Motor neuron (in vitro differentiated cells): ENCODE data around the gene MRPL16. TPM values are rescaled to one million over a fixed set of nuclear protein-coding genes. Genes with fewer than 3 reads are reported as not detected.
"Not testable (repeated sequence)": the region's sequence is repeated elsewhere in the genome, so short reads cannot be mapped to it uniquely, and the experiment has no call there.

Experiments
- ATAC-seq, 8 experiments: fragments of 200-7000 bp; cut with Tn5 transposase; replicated peaks in 6 of 8; 2 replicates each; pipeline ENCODE4 v1.8.0; 2021; ENCODE audit warnings: mild to moderate bottlenecking in 8 of 8, moderate library complexity in 8 of 8
- H3K27ac ChIP-seq, 2 donors: fragments of 250-450 bp; sonication (Bioruptor Pico); 2 replicates each; pipeline ENCODE4 v1.9.0; 2021; ENCODE audit warnings: antibody characterized with exemption in 2 of 2, mild to moderate bottlenecking in 2 of 2, moderate library complexity in 1 of 2
- H3K4me1 ChIP-seq, 2 donors: fragments of 250-450 bp; sonication (Bioruptor Pico); replicated peaks in 1 of 2; 2 replicates each; pipeline ENCODE4 v1.6.1; 2021; ENCODE audit warnings: antibody characterized with exemption in 2 of 2, mild to moderate bottlenecking in 2 of 2, moderate library complexity in 1 of 2
- H3K4me3 ChIP-seq, 5 donors: fragments of 250-450 bp; sonication (Bioruptor Pico); 2 replicates each; pipeline ENCODE4 v1.9.0; 2021; ENCODE audit warnings: antibody characterized with exemption in 5 of 5, mild to moderate bottlenecking in 5 of 5, moderate library complexity in 4 of 5
- WGBS, 10 experiments: fragments of 450-650 bp; shearing (Covaris generic); methylation state at CpG; one replicate each; pipeline ENCODE4 v1.0.0; 2022; 5-methylcytosine and 5-hydroxymethylcytosine counted together
- in situ Hi-C, 9 experiments: fragments of 400-800 bp; cut with MboI; loops; one replicate each; pipeline ENCODE4 v1.15.0; 2021; ENCODE audit warnings: low sequenced_read_pairs in 9 of 9, low pct_unique_long_range_greater_than_20kb in 2 of 9; ENCODE audit not compliant: unreplicated experiment in 9 of 9
- total RNA-seq, 8 experiments: library from RNA; unstranded; fragments of 300-600 nt; gene quantifications; 2 replicates each; pipeline versions ENCODE4 v1.2.3 to v1.2.4, GENCODE V29; 2022

MRPL16 gene
- total RNA-seq, 8 experiments from 2014 or later, result 16.5 to 70.2 (median 29.9) TPM

GRCh38 chr11:59839615-59840014 lies 29.0 kb upstream of the MRPL16 start:
- no peak for ATAC-seq
- in situ Hi-C loops, result no loop called here
- H3K4me1 ChIP-seq, result no peaks in the 10 kb centered on the region
- no peak overlapping the region for H3K4me3 ChIP-seq
- H3K27ac ChIP-seq, result no peak overlapping the region

- H3K4me1 ChIP-seq, result no peaks in the 10 kb centered on the region
- no peak overlapping the region for H3K4me3 ChIP-seq
- in situ Hi-C loops, result no loop called here
- WGBS, 10 experiments, result 37 to 92% (median 92%) methylated on average over 2 of the region's 2 CpGs; no CpG with 5 or more reads in 7 of the 10 experiments
- H3K27ac ChIP-seq, result no peak overlapping the region
- no peak for ATAC-seq
Observed at GRCh38 chr11:59833602-59834001, 23.0 kb upstream of the MRPL16 start.

GRCh38 chr11:59829358-59829757 lies 18.8 kb upstream of the MRPL16 start:
- no peak for ATAC-seq
- 0 to 93% (median 74%) methylated on average over 2 to 3 of the region's 3 CpGs; no CpG with 5 or more reads in 1 of the 10 experiments for WGBS, 10 experiments
- Histone ChIP-seq H3K4me1 (no peaks in the 10 kb centered on the region), H3K27ac (no peak overlapping the region), H3K4me3 (no peak overlapping the region)
- in situ Hi-C loops, result loop anchor here in 1 of 9 experiments (10.0 kb wide), 1 partner anchor 305 kb away; no protein-coding TSS in a partner anchor

- H3K4me3 ChIP-seq, result no peak overlapping the region
- WGBS, 10 experiments, result 0 to 53% (median 14%) methylated on average over 2 to 9 of the region's 9 CpGs; no CpG with 5 or more reads in 1 of the 10 experiments
- H3K4me1 ChIP-seq, result no peaks in the 10 kb centered on the region
- ATAC-seq, result peak in 7 of 8 experiments; percentile 40 to 95 (median 78)
- H3K27ac ChIP-seq, result no peak overlapping the region
- in situ Hi-C loops, result loop anchor here in 4 of 9 experiments (5.0 to 25.0 kb wide), 5 partner anchors 89 to 314 kb away; no protein-coding TSS in a partner anchor
Observed at GRCh38 chr11:59822989-59823566, 12.5 kb upstream of the MRPL16 start.

GRCh38 chr11:59818572-59818971 lies 8.0 kb upstream of the MRPL16 start:
- ATAC-seq, result no peak
- in situ Hi-C loops, result loop anchor here in 3 of 9 experiments (25.0 kb wide), 3 partner anchors 94 to 319 kb away; no protein-coding TSS in a partner anchor
- no peaks in the 10 kb centered on the region for H3K4me1 ChIP-seq
- H3K27ac ChIP-seq, result no peak overlapping the region
- no peak overlapping the region for H3K4me3 ChIP-seq
- 31 to 87% (median 76%) methylated on average over 1 to 4 of the region's 4 CpGs; no CpG with 5 or more reads in 1 of the 10 experiments for WGBS, 10 experiments

- not testable (repeated sequence) for H3K4me3 ChIP-seq, H3K27ac ChIP-seq, ATAC-seq, H3K4me1 ChIP-seq
- WGBS, 10 experiments, result 0 to 100% (median 76%) methylated on average over 1 of the region's 1 CpG; no CpG with 5 or more reads in 2 of the 10 experiments
- in situ Hi-C loops, result loop anchor here in 3 of 9 experiments (25.0 kb wide), 3 partner anchors 96 to 321 kb away; no protein-coding TSS in a partner anchor
Observed at GRCh38 chr11:59816434-59816833, 5.9 kb upstream of the MRPL16 start.

GRCh38 chr11:59815754-59816153 lies 5.2 kb upstream of the MRPL16 start:
- peaks cover 0 to 5% of the 10 kb centered on the region in 2 donors for H3K4me1 ChIP-seq
- H3K4me3 ChIP-seq, result no peak overlapping the region
- in situ Hi-C loops, result loop anchor here in 3 of 9 experiments (25.0 kb wide), 3 partner anchors 97 to 322 kb away; no protein-coding TSS in a partner anchor
- no peak for ATAC-seq
- H3K27ac ChIP-seq, result no peak overlapping the region
- whole genome bisulfite sequencing, 10 experiments, result 0 to 86% (median 60%) methylated on average over 1 of the region's 1 CpG; no CpG with 5 or more reads in 2 of the 10 experiments

- H3K27ac ChIP-seq, result no peak overlapping the region
- no peak for ATAC-seq
- peaks cover 5 to 10% of the 10 kb centered on the region in 2 donors for H3K4me1 ChIP-seq
- H3K4me3 ChIP-seq, result no peak overlapping the region
- 20 to 88% (median 38%) methylated on average over 1 of the region's 1 CpG; no CpG with 5 or more reads in 3 of the 10 experiments for WGBS, 10 experiments
- in situ Hi-C loops, result loop anchor here in 3 of 9 experiments (25.0 kb wide), 3 partner anchors 98 to 323 kb away; no protein-coding TSS in a partner anchor
Observed at GRCh38 chr11:59814021-59814420, 3.4 kb upstream of the MRPL16 start.

GRCh38 chr11:59813364-59813763 lies 2.8 kb upstream of the MRPL16 start:
- Histone ChIP-seq H3K4me3 (no peak overlapping the region), H3K4me1 (peaks cover 5 to 10% of the 10 kb centered on the region in 2 donors), H3K27ac (no peak overlapping the region)
- no peak for ATAC-seq
- in situ Hi-C loops, result loop anchor here in 3 of 9 experiments (25.0 kb wide), 3 partner anchors 99 to 324 kb away; no protein-coding TSS in a partner anchor
- WGBS, 10 experiments, result 78 to 100% (median 100%) methylated on average over 1 of the region's 1 CpG; no CpG with 5 or more reads in 6 of the 10 experiments

- Histone ChIP-seq H3K27ac (no peak overlapping the region), H3K4me3 (no peak overlapping the region), H3K4me1 (peaks cover 5 to 10% of the 10 kb centered on the region in 2 donors)
- WGBS, 10 experiments, result 56 to 100% (median 78%) methylated on average over 1 to 2 of the region's 2 CpGs; no CpG with 5 or more reads in 1 of the 10 experiments
- no peak for ATAC-seq
- in situ Hi-C loops, result loop anchor here in 3 of 9 experiments (25.0 kb wide), 3 partner anchors 100 to 325 kb away; no protein-coding TSS in a partner anchor
Observed at GRCh38 chr11:59812220-59812619, 1.6 kb upstream of the MRPL16 start.

GRCh38 chr11:59810911-59811259 lies 307 bp upstream of the MRPL16 start:
- ATAC-seq, result no peak
- WGBS, 10 experiments, result 8 to 56% (median 22%) methylated on average over 2 to 8 of the region's 8 CpGs; no CpG with 5 or more reads in 1 of the 10 experiments
- Histone ChIP-seq H3K4me1 (peaks cover 5 to 10% of the 10 kb centered on the region in 2 donors), H3K27ac (peak overlapping the region; percentile 40 to 47), H3K4me3 (peak overlapping the region; percentile 63 to 99 (median 76))
- in situ Hi-C loops, result loop anchor here in 3 of 9 experiments (25.0 kb wide), 3 partner anchors 101 to 326 kb away; no protein-coding TSS in a partner anchor

- peaks cover 5 to 10% of the 10 kb centered on the region in 2 donors for H3K4me1 ChIP-seq
- in situ Hi-C loops, result loop anchor here in 4 of 9 experiments (10.0 to 25.0 kb wide), 4 partner anchors 52 to 330 kb away; partner anchors contain the start of gene STX3 (in 1 of the 4)
- WGBS, 10 experiments, result 40 to 100% (median 88%) methylated on average over 1 of the region's 1 CpG; no CpG with 5 or more reads in 2 of the 10 experiments
- no peak overlapping the region for H3K27ac ChIP-seq
- no peak for ATAC-seq
- no peak overlapping the region for H3K4me3 ChIP-seq
Observed at GRCh38 chr11:59807047-59807610, 3.4 kb downstream of the MRPL16 start.

- WGBS, 10 experiments, result 43 to 100% (median 100%) methylated on average over 1 to 2 of the region's 2 CpGs; no CpG with 5 or more reads in 3 of the 10 experiments
- H3K4me3 ChIP-seq, result no peak overlapping the region
- H3K4me1 ChIP-seq, result no peaks in the 10 kb centered on the region
- ATAC-seq, result no peak
- in situ Hi-C loops, result loop anchor here in 4 of 9 experiments (10.0 to 25.0 kb wide), 4 partner anchors 49 to 333 kb away; partner anchors contain the start of gene STX3 (in 1 of the 4)
- H3K27ac ChIP-seq, result no peak overlapping the region
Observed at GRCh38 chr11:59804061-59804460, 6.5 kb downstream of the MRPL16 start.
